ENCODE data around the gene CAMKV. TPM values are rescaled to one million over a fixed set of nuclear protein-coding genes. Genes with fewer than 3 reads are reported as not detected.

The CAMKV gene
- total RNA-seq, 3 donors from 2014 or later: not detected

DNA sequence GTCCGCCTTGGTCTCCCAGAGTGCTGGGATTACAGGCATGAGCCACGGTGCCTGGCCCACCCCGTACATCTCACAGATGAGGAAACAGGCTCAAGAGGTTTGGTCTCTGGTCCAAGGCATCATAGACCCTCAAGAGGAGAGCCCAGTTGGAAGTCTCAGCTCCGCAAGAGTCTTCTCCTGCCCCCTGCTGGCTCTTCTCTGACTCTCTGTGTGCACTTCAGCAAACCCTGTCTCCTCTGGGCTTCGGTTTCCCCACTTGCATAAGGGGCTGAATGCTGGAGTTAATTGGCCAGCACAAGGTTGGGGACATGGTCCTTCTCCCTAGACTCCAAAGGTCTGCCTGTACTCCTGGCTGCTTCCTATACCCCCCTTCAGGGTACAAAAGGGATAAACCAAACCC is 30.1 kb upstream of the CAMKV start:
- ATAC-seq (no peak), DNase-seq (peak in 1 of 3 donors; percentile 35)
- TF ChIP-seq CTCF (IDR thresholded peaks at IDR 0.05): no peak
- H3K9me3 ChIP-seq: no peaks in the 10 kb centered on the region
- no peak overlapping the region for H3K4me3 ChIP-seq
- no peaks in the 10 kb centered on the region for H3K36me3 ChIP-seq (ENCODE audit: low read depth)
- H3K4me1 ChIP-seq (ENCODE audit: low read depth): peaks cover 35% of the 10 kb centered on the region
- intact Hi-C loops (cut with DNase I, micrococcal nuclease): no loop called here

GRCh38 chr3:49898991-49899390 is 29.3 kb upstream of the CAMKV start:
- peaks cover 28% of the 10 kb centered on the region for H3K4me1 ChIP-seq (ENCODE audit: low read depth)
- DNase-seq (no peak), ATAC-seq (no peak)
- no peaks in the 10 kb centered on the region for H3K9me3 ChIP-seq
- H3K36me3 ChIP-seq (ENCODE audit: low read depth): no peaks in the 10 kb centered on the region
- intact Hi-C loops (cut with DNase I, micrococcal nuclease): no loop called here
- no peak for TF ChIP-seq CTCF (IDR thresholded peaks at IDR 0.05)
- H3K4me3 ChIP-seq: no peak overlapping the region

DNA sequence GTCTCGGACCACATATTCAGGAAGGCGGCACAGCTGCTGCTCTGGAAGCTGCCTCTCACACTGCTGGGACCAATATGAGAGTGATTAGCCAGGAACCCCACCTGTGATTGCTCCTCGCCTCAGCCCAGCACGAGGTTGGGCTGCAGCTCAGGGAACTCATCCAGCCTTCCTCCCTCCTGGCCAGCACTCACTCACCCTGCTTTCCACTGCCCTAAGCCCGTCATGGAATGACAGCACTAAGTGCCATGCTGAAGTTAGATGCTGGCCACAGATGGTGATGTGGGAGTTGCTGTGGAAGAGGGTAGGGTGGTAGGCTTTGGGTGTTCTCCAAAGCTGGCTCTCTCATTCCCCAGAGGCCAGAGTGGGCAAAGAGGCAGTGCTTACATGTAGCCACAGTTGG is 26.6 kb upstream of the CAMKV start:
- TF ChIP-seq CTCF (IDR thresholded peaks at IDR 0.05): no peak
- Histone ChIP-seq H3K9me3 (no peaks in the 10 kb centered on the region), H3K36me3 (ENCODE audit: low read depth) (no peaks in the 10 kb centered on the region), H3K4me1 (ENCODE audit: low read depth) (peaks cover 15% of the 10 kb centered on the region), H3K4me3 (no peak overlapping the region)
- ATAC-seq (no peak), DNase-seq (no peak)
- intact Hi-C loops (cut with DNase I, micrococcal nuclease): no loop called here

- intact Hi-C loops (cut with DNase I, micrococcal nuclease): no loop called here
- H3K36me3 ChIP-seq (ENCODE audit: low read depth): no peaks in the 10 kb centered on the region
- H3K4me3 ChIP-seq: no peak overlapping the region
- TF ChIP-seq CTCF (IDR thresholded peaks at IDR 0.05): no peak
- no peak for ATAC-seq
- no peaks in the 10 kb centered on the region for H3K9me3 ChIP-seq
- DNase-seq: no peak
- peaks cover 10% of the 10 kb centered on the region for H3K4me1 ChIP-seq (ENCODE audit: low read depth)
These were observed 26.1 kb upstream of the CAMKV start for GRCh38 chr3:49895791-49896190.

DNA sequence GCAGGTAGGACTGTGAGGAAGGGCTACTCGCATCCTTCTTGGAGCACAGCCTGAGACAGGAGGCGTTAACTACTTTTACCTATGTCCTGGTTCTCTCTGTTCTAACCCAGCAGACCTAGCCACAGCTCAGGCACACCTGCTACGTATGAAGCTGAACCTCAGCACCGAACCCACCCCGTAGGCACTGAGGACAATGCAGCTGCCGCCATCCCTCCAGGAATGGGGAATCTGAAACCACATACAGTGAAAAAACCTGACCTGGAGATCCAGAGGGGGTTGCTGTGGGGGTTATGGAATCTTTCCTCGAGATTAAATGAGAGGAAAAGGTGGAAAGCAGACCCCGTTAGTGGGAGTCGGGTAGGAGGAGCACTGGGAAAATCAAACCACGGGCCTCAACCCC is 19.6 kb upstream of the CAMKV start:
- Histone ChIP-seq H3K4me1 (ENCODE audit: low read depth) (no peaks in the 10 kb centered on the region), H3K4me3 (no peak overlapping the region), H3K9me3 (no peaks in the 10 kb centered on the region), H3K36me3 (ENCODE audit: low read depth) (peaks cover 4% of the 10 kb centered on the region)
- DNase-seq: no peak
- ATAC-seq: no peak
- no peak for TF ChIP-seq CTCF (IDR thresholded peaks at IDR 0.05)
- intact Hi-C loops (cut with DNase I, micrococcal nuclease): no loop called here

DNA sequence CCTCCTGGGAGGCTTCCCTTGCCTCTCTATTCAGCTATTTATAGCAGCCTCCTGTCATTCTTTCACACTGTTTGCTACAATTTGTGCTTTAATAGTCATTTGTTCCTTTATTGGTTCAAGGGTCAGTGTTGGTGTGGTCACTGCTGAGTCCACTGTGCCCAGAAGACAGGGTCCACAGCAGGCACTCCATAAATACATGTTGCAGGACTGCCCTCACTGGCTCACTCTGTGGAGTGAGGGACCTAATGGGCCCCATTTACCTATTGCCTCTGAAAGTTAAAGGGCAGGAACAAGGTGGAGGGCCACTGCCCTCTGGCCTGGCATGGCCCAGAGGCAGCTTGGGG is 17.2 kb upstream of the CAMKV start:
- DNase-seq (no peak), ATAC-seq (peak; percentile 14)
- H3K4me3 ChIP-seq: no peak overlapping the region
- intact Hi-C loops (cut with DNase I, micrococcal nuclease): no loop called here
- TF ChIP-seq CTCF (IDR thresholded peaks at IDR 0.05): no peak
- peaks cover 4% of the 10 kb centered on the region for H3K36me3 ChIP-seq (ENCODE audit: low read depth)
- no peaks in the 10 kb centered on the region for H3K9me3 ChIP-seq
- H3K4me1 ChIP-seq (ENCODE audit: low read depth): no peaks in the 10 kb centered on the region

All from mucosa of descending colon (tissue), 3 donors.